AG04450 (cell line): ENCODE measurements around the gene ATP11A. TPM values are rescaled to one million over a fixed set of nuclear protein-coding genes. Genes with fewer than 3 reads are reported as not detected.

Experiments used
- CTCF ChIA-PET: fragments of 300-600, 350-600 bp; formaldehyde crosslinking; extraction: SDS; loops from one replicate; lab custom pipeline; 2022; ENCODE audit warnings: antibody characterized with exemption, inconsistent platforms; lab: Charles Lee
- POLR2A ChIA-PET: fragments of 350-600 bp; formaldehyde crosslinking; extraction: SDS; loops from one replicate; lab custom pipeline; 2021; ENCODE audit warnings: antibody characterized with exemption, inconsistent platforms; lab: Yijun Ruan, JAX
- DNase-seq: peaks from one replicate; pipeline ENCODE4 v3.0.0-alpha.2; 2011; ENCODE audit warnings: low read depth, low spot score
- H3K27ac ChIP-seq: one replicate; pipeline ENCODE4 v1.5.1; 2012; ENCODE audit warnings: low read depth, low read length, control low read depth
- H3K27me3 ChIP-seq: one replicate; pipeline ENCODE4 v1.6.0; 2012; ENCODE audit warnings: low read length; ENCODE audit not compliant: control insufficient read depth, insufficient read depth
- H3K4me3 ChIP-seq: 2 replicates; pipeline ENCODE4 v1.5.1; 2011; ENCODE audit warnings: mild to moderate bottlenecking, low read depth, low read length, control low read depth
- H3K9me3 ChIP-seq: 2 replicates; pipeline ENCODE4 v1.5.1; 2012; ENCODE audit warnings: low read length; ENCODE audit not compliant: control insufficient read depth, insufficient read depth
- CTCF ChIP-seq: IDR thresholded peaks from 2 replicates; pipeline ENCODE4 v1.5.1; 2011; ENCODE audit warnings: low read depth, low read length, control low read depth, inconsistent platforms
- polyA plus RNA-seq: library from polyadenylated mRNA; depleted of rRNA; stranded (reverse); fragments of >200 nt; gene quantifications from 2 replicates; pipeline ENCODE4 v1.2.3, GENCODE V29; 2011

The ATP11A gene
- polyA plus RNA-seq, 1 experiment: 5.8 TPM

GRCh38 chr13:112917737-112918136 is 227.9 kb downstream of the ATP11A start:
- POLR2A ChIA-PET: no interaction called here
- DNase-seq: no peak
- CTCF ChIA-PET: no interaction called here
- H3K27me3 ChIP-seq: peaks cover 31% of the 10 kb centered on the region
- no peak for TF ChIP-seq CTCF
- H3K4me3 ChIP-seq: no peak overlapping the region
- no peak overlapping the region for H3K27ac ChIP-seq
- H3K9me3 ChIP-seq: no peaks in the 10 kb centered on the region

- no peak for TF ChIP-seq CTCF
- POLR2A ChIA-PET: no interaction called here
- Histone ChIP-seq H3K27ac (no peak overlapping the region), H3K4me3 (no peak overlapping the region), H3K9me3 (no peaks in the 10 kb centered on the region), H3K27me3 (peaks cover 26% of the 10 kb centered on the region)
- CTCF ChIA-PET: no interaction called here
- DNase-seq: no peak
These were observed 228.4 kb downstream of the ATP11A start for GRCh38 chr13:112918266-112918665.

- ChIA-PET POLR2A (no interaction called here), CTCF (no interaction called here)
- H3K4me3 ChIP-seq: no peak overlapping the region
- H3K9me3 ChIP-seq: no peaks in the 10 kb centered on the region
- peaks cover 22% of the 10 kb centered on the region for H3K27me3 ChIP-seq
- no peak overlapping the region for H3K27ac ChIP-seq
- TF ChIP-seq CTCF: no peak
- no peak for DNase-seq
These were observed 228.9 kb downstream of the ATP11A start for GRCh38 chr13:112918746-112919145.

- peaks cover 28% of the 10 kb centered on the region for H3K27me3 ChIP-seq
These were observed 234.1 kb downstream of the ATP11A start for GRCh38 chr13:112923962-112924361.

GRCh38 chr13:112924365-112924764 is 234.5 kb downstream of the ATP11A start:
- TF ChIP-seq CTCF: no peak

More at GRCh38 chr13:112923962-112924361, 234.1 kb downstream of the ATP11A start:
- no peak overlapping the region for H3K4me3 ChIP-seq
- no peak for DNase-seq
- no peak for TF ChIP-seq CTCF
- POLR2A ChIA-PET: no interaction called here
- H3K27ac ChIP-seq: no peak overlapping the region
- CTCF ChIA-PET: no interaction called here
- H3K9me3 ChIP-seq: no peaks in the 10 kb centered on the region; the same call in 1 of the 2 replicates

More at GRCh38 chr13:112924365-112924764, 234.5 kb downstream of the ATP11A start:
- POLR2A ChIA-PET: no interaction called here
- no peak for DNase-seq
- no peak overlapping the region for H3K4me3 ChIP-seq
- no peaks in the 10 kb centered on the region; the same call in 1 of the 2 replicates for H3K9me3 ChIP-seq
- H3K27ac ChIP-seq: no peak overlapping the region
- peaks cover 31% of the 10 kb centered on the region for H3K27me3 ChIP-seq
- CTCF ChIA-PET: no interaction called here
